NB4 (cell line): ENCODE results near the gene NELFCD.

Experiments
- POLR2A ChIP-seq: IDR thresholded peaks from 2 replicates; pipeline ENCODE4 v1.6.1; 2011; ENCODE audit warnings: mild to moderate bottlenecking; ENCODE audit not compliant: insufficient read length; ENCODE audit errors: extremely low read depth
- TF ChIP-seq, protein P1 (sequence below): IDR thresholded peaks from one replicate; pipeline ENCODE4 v1.5.1; 2012; ENCODE audit warnings: low read depth, low read length

DNA sequence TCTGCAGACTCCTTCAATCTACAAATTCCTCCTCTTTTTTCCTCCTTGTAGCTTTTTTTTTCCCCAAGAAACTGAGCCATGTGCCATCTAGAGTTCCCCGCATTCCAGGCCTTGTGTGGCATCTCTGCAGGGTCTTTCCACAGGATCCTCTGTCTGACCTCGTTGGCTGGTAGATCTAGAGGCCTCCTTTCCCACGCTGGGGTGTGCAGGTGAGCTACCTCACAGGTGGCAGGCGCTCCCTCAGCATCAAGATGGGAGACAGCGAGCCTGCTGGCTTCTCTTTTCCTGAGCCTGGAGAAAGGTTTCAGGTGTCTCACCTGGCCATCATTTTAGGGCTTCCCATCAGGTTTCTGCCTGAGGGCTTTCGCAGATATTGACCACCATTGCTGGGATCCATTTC is 9.6 kb upstream of the NELFCD start:
- TF ChIP-seq, protein P1, sequence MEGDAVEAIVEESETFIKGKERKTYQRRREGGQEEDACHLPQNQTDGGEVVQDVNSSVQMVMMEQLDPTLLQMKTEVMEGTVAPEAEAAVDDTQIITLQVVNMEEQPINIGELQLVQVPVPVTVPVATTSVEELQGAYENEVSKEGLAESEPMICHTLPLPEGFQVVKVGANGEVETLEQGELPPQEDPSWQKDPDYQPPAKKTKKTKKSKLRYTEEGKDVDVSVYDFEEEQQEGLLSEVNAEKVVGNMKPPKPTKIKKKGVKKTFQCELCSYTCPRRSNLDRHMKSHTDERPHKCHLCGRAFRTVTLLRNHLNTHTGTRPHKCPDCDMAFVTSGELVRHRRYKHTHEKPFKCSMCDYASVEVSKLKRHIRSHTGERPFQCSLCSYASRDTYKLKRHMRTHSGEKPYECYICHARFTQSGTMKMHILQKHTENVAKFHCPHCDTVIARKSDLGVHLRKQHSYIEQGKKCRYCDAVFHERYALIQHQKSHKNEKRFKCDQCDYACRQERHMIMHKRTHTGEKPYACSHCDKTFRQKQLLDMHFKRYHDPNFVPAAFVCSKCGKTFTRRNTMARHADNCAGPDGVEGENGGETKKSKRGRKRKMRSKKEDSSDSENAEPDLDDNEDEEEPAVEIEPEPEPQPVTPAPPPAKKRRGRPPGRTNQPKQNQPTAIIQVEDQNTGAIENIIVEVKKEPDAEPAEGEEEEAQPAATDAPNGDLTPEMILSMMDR = no peak
- TF ChIP-seq POLR2A = no peak
